HCT116 (cell line): ENCODE measurements around the gene GPHN. TPM values are rescaled to one million over a fixed set of nuclear protein-coding genes. Genes with fewer than 3 reads are reported as not detected.
"Not testable (repeated sequence)": the region's sequence is repeated elsewhere in the genome, so short reads cannot be mapped to it uniquely, and the experiment has no call there.

Source experiments
- ATAC-seq: fragments of 200-7000 bp; cut with Tn5 transposase; 2 replicates; pipeline ENCODE4 v1.9.1; 2020; ENCODE audit warnings: mild to moderate bottlenecking, moderate library complexity
- BruUV-seq: library from RNA; stranded (reverse); fragments of 400-500 nt; replicated peaks from 2 replicates; lab custom pipeline; 2021; lab: Mats Ljungman, UMichigan
- CTCF ChIA-PET: fragments of 300-600 bp; sonication (Branson Sonifier 250); formaldehyde crosslinking; loops from one replicate; lab custom pipeline; 2021; ENCODE audit warnings: antibody characterized with exemption; lab: Charles Lee
- POLR2A ChIA-PET: fragments of 300-600, 350-600 bp; sonication (Branson Sonifier 250); formaldehyde crosslinking; loops from one replicate; lab custom pipeline; 2021; ENCODE audit warnings: antibody characterized with exemption; lab: Charles Lee
- RAD21 ChIA-PET, 2 experiments: fragments of 300-600 bp; sonication (Branson Sonifier 250); formaldehyde crosslinking; loops; one replicate each; lab custom pipeline; 2023; ENCODE audit warnings: low total read pairs in 2 of 2; ENCODE audit not compliant: uncharacterized antibody in 2 of 2, unreplicated experiment in 2 of 2, low non-redundant PET in 1 of 2; lab: Charles Lee
- DNase-seq: peaks from one replicate; pipeline ENCODE4 v3.0.0-alpha.2; 2010; ENCODE audit warnings: low read depth, low spot score
- H2AFZ ChIP-seq: fragments of 200-600 bp; shearing (Covaris generic), sonication (generic); 2 replicates; pipeline ENCODE4 v1.6.1; 2017; ENCODE audit warnings: low read depth, mixed run types, mixed read lengths, antibody characterized with exemption, low read length; ENCODE audit not compliant: poor library complexity, severe bottlenecking
- H3K27ac ChIP-seq: 2 replicates; pipeline ENCODE4 v1.5.1; 2012; ENCODE audit warnings: low read depth, low read length
- H3K27me3 ChIP-seq: fragments of 200-600 bp; sonication (generic); 2 replicates; pipeline ENCODE4 v1.6.1; 2016; ENCODE audit warnings: mixed run types, low read length, mixed read lengths; ENCODE audit not compliant: insufficient read depth
- H3K36me3 ChIP-seq, 2 experiments: fragments of 200-500 bp in 1 of 2; fragments of 200-600 bp in 1 of 2; sonication (Bioruptor generic) in 1 of 2; sonication (generic) in 1 of 2; 2 replicates each; pipeline versions ENCODE4 v1.5.1 to v1.6.1; 2014 to 2016; ENCODE audit warnings: low read length in 2 of 2, inconsistent platforms in 1 of 2, mixed read lengths in 1 of 2, mixed run types in 1 of 2; ENCODE audit not compliant: insufficient read depth in 2 of 2, control insufficient read depth in 1 of 2
- H3K4me1 ChIP-seq, 2 experiments: fragments of 200-600 bp in 1 of 2; sonication (generic) in 1 of 2; 2 replicates each; pipeline versions ENCODE4 v1.5.1 to v1.6.1; 2012 to 2017; ENCODE audit warnings: low read length in 2 of 2, inconsistent platforms in 1 of 2, mild to moderate bottlenecking in 1 of 2, mixed read lengths in 1 of 2, mixed run types in 1 of 2, moderate library complexity in 1 of 2; ENCODE audit not compliant: insufficient read depth in 2 of 2, control insufficient read depth in 1 of 2
- H3K4me2 ChIP-seq: fragments of 200-600 bp; sonication (generic); 2 replicates; pipeline ENCODE4 v1.6.1; 2017; ENCODE audit warnings: mixed run types, low read length, mixed read lengths
- H3K4me3 ChIP-seq, 2 experiments: fragments of 200-600 bp in 1 of 2; sonication (generic) in 1 of 2; replicated peaks in 1 of 2; 2 replicates each; pipeline ENCODE4 v1.5.1; 2011 to 2016; ENCODE audit warnings: low read length in 2 of 2, control low read depth in 1 of 2, low read depth in 1 of 2, mild to moderate bottlenecking in 1 of 2, mixed read lengths in 1 of 2, mixed run types in 1 of 2
- H3K79me2 ChIP-seq: fragments of 200-600 bp; sonication (generic); 2 replicates; pipeline ENCODE4 v1.6.1; 2017; ENCODE audit warnings: mild to moderate bottlenecking, mixed run types, low read length, moderate library complexity, mixed read lengths; ENCODE audit not compliant: insufficient read depth
- H3K9ac ChIP-seq: fragments of 200-600 bp; sonication (generic); 2 replicates; pipeline ENCODE4 v1.6.1; 2016; ENCODE audit warnings: low read length, mixed read lengths
- H3K9me2 ChIP-seq: fragments of 200-600 bp; sonication (generic), shearing (Covaris generic); 2 replicates; pipeline ENCODE4 v1.6.1; 2017; ENCODE audit warnings: mixed run types, mild to moderate bottlenecking, moderate library complexity; ENCODE audit not compliant: insufficient read depth
- H3K9me3 ChIP-seq, 2 experiments: fragments of 200-500 bp in 1 of 2; fragments of 200-600 bp in 1 of 2; sonication (Bioruptor generic) in 1 of 2; sonication (generic) in 1 of 2; 2 replicates each; pipeline ENCODE4 v1.6.1; 2014 to 2017; ENCODE audit warnings: low read length in 2 of 2, mixed read lengths in 2 of 2, inconsistent platforms in 1 of 2, low read depth in 1 of 2, mild to moderate bottlenecking in 1 of 2, mixed run types in 1 of 2, moderate library complexity in 1 of 2; ENCODE audit not compliant: control insufficient read depth in 1 of 2, insufficient read depth in 1 of 2
- H4K20me1 ChIP-seq: fragments of 200-600 bp; sonication (generic), shearing (Covaris generic); 2 replicates; pipeline ENCODE4 v1.6.1; 2017; ENCODE audit warnings: mixed run types, mild to moderate bottlenecking, moderate library complexity; ENCODE audit not compliant: insufficient read depth
- EGR1 ChIP-seq: IDR thresholded peaks from 2 replicates; pipeline ENCODE4 v1.6.1; 2012; ENCODE audit warnings: low read depth
- JUND ChIP-seq: IDR thresholded peaks from 2 replicates; pipeline ENCODE4 v1.6.1; 2012
- POLR2A ChIP-seq: IDR thresholded peaks from 2 replicates; pipeline ENCODE4 v1.7.0; 2011; ENCODE audit warnings: borderline replicate concordance; ENCODE audit not compliant: insufficient read depth, insufficient read length; ENCODE audit errors: extremely low read depth
- POLR2AphosphoS5 ChIP-seq: IDR thresholded peaks from 2 replicates; pipeline ENCODE4 v1.6.1; 2011; ENCODE audit warnings: mild to moderate bottlenecking, low read depth, low read length, moderate library complexity
- SP1 ChIP-seq: IDR thresholded peaks from 2 replicates; pipeline ENCODE4 v1.6.1; 2012; ENCODE audit warnings: low read depth
- SRF ChIP-seq: IDR thresholded peaks from 2 replicates; pipeline ENCODE4 v1.6.1; 2012; ENCODE audit warnings: low read depth
- TCF7L2 ChIP-seq: IDR thresholded peaks from 2 replicates; pipeline ENCODE4 v1.7.0; 2011; ENCODE audit warnings: borderline replicate concordance, inconsistent platforms; ENCODE audit not compliant: insufficient read depth, insufficient read length; ENCODE audit errors: extremely low read depth
- YY1 ChIP-seq: IDR thresholded peaks from 2 replicates; pipeline ENCODE4 v1.6.1; 2011; ENCODE audit warnings: low read length, low read depth, moderate library complexity, mild to moderate bottlenecking; ENCODE audit not compliant: insufficient replicate concordance; ENCODE audit errors: extremely low read depth
- ZFX ChIP-seq: fragments of 450-650 bp; IDR thresholded peaks from 2 replicates; pipeline ENCODE4 v1.6.1; 2017
- ZNF274 ChIP-seq: fragments of 200-500 bp; sonication (Bioruptor generic); IDR thresholded peaks from 2 replicates; pipeline ENCODE4 v1.6.1; 2014; ENCODE audit warnings: mild to moderate bottlenecking, low read depth, low read length, inconsistent platforms
- intact Hi-C: fragments of 100-400 bp; cut with micrococcal nuclease; formaldehyde crosslinking; loops from 2 replicates; pipeline ENCODE4 v1.10.0; 2022
- total RNA-seq: library from RNA; stranded (reverse); gene quantifications from one replicate; pipeline ENCODE4 v1.2.1, GENCODE V29; 2021; ENCODE audit not compliant: unreplicated experiment

Gene GPHN
- total RNA-seq, 1 experiment from 2014 or later, result 43.8 TPM

DNA sequence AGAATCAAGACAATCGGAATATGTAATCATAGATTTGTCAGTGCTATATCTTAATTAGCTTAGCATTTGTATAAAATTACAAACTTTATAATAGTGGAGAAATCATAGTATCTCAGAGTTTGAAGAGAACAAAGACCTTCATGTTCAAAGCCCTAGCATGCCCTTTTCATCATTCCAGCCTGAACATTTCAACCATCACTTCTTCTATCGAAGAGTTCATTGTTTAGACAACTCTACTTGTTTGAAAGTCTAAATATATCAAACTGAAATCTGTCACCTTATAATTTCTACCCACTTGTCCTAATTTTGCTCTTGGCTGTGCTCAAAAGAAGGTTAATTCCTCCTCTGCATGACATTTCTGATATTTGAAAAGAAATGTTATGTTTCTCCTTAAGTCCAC is 325.9 kb downstream of the GPHN start (continued):
- TF ChIP-seq TCF7L2 (no peak), SRF (no peak), SP1 (no peak), ZNF274 (no peak)

DNA sequence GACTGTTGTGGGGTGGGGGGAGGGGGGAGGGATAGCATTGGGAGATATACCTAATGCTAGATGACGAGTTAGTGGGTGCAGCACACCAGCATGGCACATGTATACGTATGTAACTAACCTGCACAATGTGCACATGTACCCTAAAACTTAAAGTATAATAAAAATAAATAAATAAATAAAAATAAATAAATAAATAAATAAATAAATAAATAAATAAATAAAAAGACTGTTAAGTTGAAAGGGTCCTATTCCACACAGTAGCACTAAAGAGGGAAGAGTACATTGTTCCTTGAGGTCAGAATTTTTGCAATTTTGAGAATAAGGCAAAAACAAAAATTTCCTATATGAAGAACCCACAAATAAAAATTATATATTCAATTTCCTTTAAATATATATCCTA is 329.5 kb downstream of the GPHN start:
- POLR2A ChIA-PET, result not testable (repeated sequence)

GRCh38 chr14:66842911-66843512 is 335.1 kb downstream of the GPHN start:
- Histone ChIP-seq H3K27me3 (no peaks in the 10 kb centered on the region), H3K4me3 (no peak overlapping the region), H3K27ac (no peak overlapping the region), H3K36me3 (no peaks in the 10 kb centered on the region), H3K4me1 (no peaks in the 10 kb centered on the region), H3K4me2 (no peak overlapping the region), H2AFZ (no peak overlapping the region), H3K9me3 (no peaks in the 10 kb centered on the region), H3K9ac (no peak overlapping the region), H3K9me2 (no peaks in the 10 kb centered on the region), H4K20me1 (no peaks in the 10 kb centered on the region), H3K79me2 (no peaks in the 10 kb centered on the region; the same call in 1 of the 2 replicates)
- intact Hi-C loops, result no loop called here
- ChIA-PET CTCF (no interaction called here), RAD21 (no interaction called here), POLR2A (no interaction called here)
- no peak for ATAC-seq
- no TSS peak for BruUV-seq
- DNase-seq, result no peak
- TF ChIP-seq POLR2A (no peak), ZFX (no peak), POLR2AphosphoS5 (no peak), JUND (no peak), SRF (no peak), EGR1 (no peak), YY1 (no peak)

More for the DNA sequence above, 329.5 kb downstream of the GPHN start:
- H4K20me1 ChIP-seq, H3K36me3 ChIP-seq, intact Hi-C loops, H3K4me3 ChIP-seq, CTCF ChIA-PET, H3K27me3 ChIP-seq, H3K4me2 ChIP-seq, H3K27ac ChIP-seq, DNase-seq, RAD21 ChIA-PET, H2AFZ ChIP-seq, H3K79me2 ChIP-seq, H3K9me2 ChIP-seq, H3K9ac ChIP-seq, H3K4me1 ChIP-seq, BruUV-seq, H3K9me3 ChIP-seq, ATAC-seq: not testable (repeated sequence)
